T-cell (primary cell): Measurements from ENCODE around the gene SOCS6. TPM values are rescaled to one million over a fixed set of nuclear protein-coding genes. Genes with fewer than 3 reads are reported as not detected.
"Not testable (repeated sequence)": the region's sequence is repeated elsewhere in the genome, so short reads cannot be mapped to it uniquely, and the experiment has no call there.

ENCODE experiments used
- ATAC-seq, 4 experiments: fragments of 200-7000 bp in 3 of 4; fragments of 150-1000 bp in 1 of 4; cut with Tn5 transposase; replicated peaks in 1 of 4; 1 replicate in 3 of 4; 2 replicates in 1 of 4; pipeline ENCODE4 v1.10.0; 2021; ENCODE audit warnings: moderate library complexity in 3 of 4, mild to moderate bottlenecking in 2 of 4, moderate number of reproducible peaks in 1 of 4
- CTCF ChIA-PET, 2 donors: fragments of 300-600 bp; sonication (Branson Sonifier 250); formaldehyde crosslinking; loops; one replicate each; lab custom pipeline; 2022; ENCODE audit warnings: antibody characterized with exemption in 2 of 2; lab: Charles Lee
- POLR2A ChIA-PET, 2 donors: fragments of 300-600 bp; sonication (Branson Sonifier 250); formaldehyde crosslinking; loops; one replicate each; lab custom pipeline; 2022; ENCODE audit warnings: antibody characterized with exemption in 2 of 2; lab: Charles Lee
- DNase-seq, 35 experiments: peaks; one replicate each; pipeline versions ENCODE4 v3.0.0 to v3.0.0-alpha.2; 2013 to 2023
- H3K27ac ChIP-seq: one replicate; pipeline ENCODE4 v1.5.1; 2013; ENCODE audit warnings: low read length
- H3K27me3 ChIP-seq, 2 experiments: replicated peaks in 1 of 2; 1 replicate in 1 of 2; 2 replicates in 1 of 2; pipeline versions ENCODE4 v1.6.1 to v1.7.0; 2013; ENCODE audit warnings: low read length in 1 of 2, mixed read lengths in 1 of 2; ENCODE audit not compliant: control insufficient read depth in 2 of 2, insufficient read depth in 2 of 2; ENCODE audit errors: extremely low read depth in 1 of 2
- H3K36me3 ChIP-seq, 2 donors: 1 replicate in 1 of 2; 2 replicates in 1 of 2; pipeline versions ENCODE4 v1.6.1 to v1.7.0; 2013; ENCODE audit warnings: low read length in 1 of 2; ENCODE audit not compliant: control insufficient read depth in 2 of 2, insufficient read depth in 1 of 2; ENCODE audit errors: extremely low read depth in 1 of 2
- H3K4me1 ChIP-seq, 2 experiments: 1 replicate in 1 of 2; 2 replicates in 1 of 2; pipeline versions ENCODE4 v1.6.1 to v1.7.0; 2013; ENCODE audit warnings: low read length in 2 of 2, mixed read lengths in 1 of 2; ENCODE audit not compliant: insufficient read depth in 2 of 2, control insufficient read depth in 1 of 2; ENCODE audit errors: extremely low read depth in 1 of 2
- H3K4me3 ChIP-seq, 2 donors: 1 replicate in 1 of 2; 2 replicates in 1 of 2; pipeline versions ENCODE4 v1.5.1 to v1.7.0; 2013; ENCODE audit warnings: mild to moderate bottlenecking in 2 of 2, low read length in 1 of 2, moderate library complexity in 1 of 2; ENCODE audit not compliant: control insufficient read depth in 1 of 2; ENCODE audit errors: extremely low read depth in 1 of 2
- H3K9me3 ChIP-seq: 2 replicates; pipeline ENCODE4 v1.7.0; 2013
- H3K27ac Mint-ChIP-seq, 2 donors: one replicate each; pipeline ENCODE4 v1.8.0; 2020 to 2021; ENCODE audit warnings: mild to moderate bottlenecking in 2 of 2, mixed read lengths in 2 of 2
- H3K27me3 Mint-ChIP-seq, 2 donors: one replicate each; pipeline ENCODE4 v1.8.0; 2021 to 2022; ENCODE audit warnings: mixed read lengths in 2 of 2
- H3K36me3 Mint-ChIP-seq: one replicate; pipeline ENCODE4 v1.8.0; 2021; ENCODE audit warnings: mixed read lengths
- H3K4me1 Mint-ChIP-seq, 3 donors: one replicate each; pipeline ENCODE4 v1.8.0; 2020 to 2022; ENCODE audit warnings: mixed read lengths in 3 of 3, mild to moderate bottlenecking in 1 of 3
- H3K4me3 Mint-ChIP-seq, 3 donors: one replicate each; pipeline ENCODE4 v1.8.0; 2020 to 2022; ENCODE audit warnings: mild to moderate bottlenecking in 3 of 3, mixed read lengths in 3 of 3, moderate library complexity in 3 of 3
- H3K9me3 Mint-ChIP-seq, 3 donors: one replicate each; pipeline ENCODE4 v1.8.0; 2020 to 2022; ENCODE audit warnings: mixed read lengths in 3 of 3
- WGBS: methylation state at CpG from one replicate; pipeline ENCODE4 v1.1.5; 2013; ENCODE audit warnings: missing lambda C conversion rate; ENCODE audit not compliant: insufficient coverage; 5-methylcytosine and 5-hydroxymethylcytosine counted together
- total RNA-seq, 35 experiments: library from RNA in 6 of 35; stranded (reverse) in 6 of 35; fragments of 120-200 nt in 1 of 35; gene quantifications; one replicate each; pipeline versions ENCODE4 v1.2.1 to v1.2.4 and lab custom pipeline; 2013 to 2026

Gene SOCS6
- total RNA-seq (1 to 10 TPM in 3 of 5 donors, under 1 TPM in 2; 0.30 to 2.1 (median 1.3) TPM), total RNA-seq (lab: John Stamatoyannopoulos, UW) (0.15 to 3.5 (median 2.0) reads per million in 29 experiments)
- 1.6 TPM for total RNA-seq (2013)

GRCh38 chr18:70288851-70289328, at the start of gene SOCS6:
Gene SOCS6 (plus strand): TSS chr18:70289045. CDS start chr18:70324669, 35,624 bp downstream.
- H3K4me1 ChIP-seq, result peaks cover 0 to 3% of the 10 kb centered on the region in 2 experiments
- peak within 1 kb of the TSS; percentile 31 to 59 for H3K4me3 ChIP-seq
- Mint-ChIP-seq H3K36me3 (no peaks in the 10 kb centered on the region), H3K27ac (no peak within 1 kb of the TSS), H3K4me1 (peaks cover 14 to 16% (median 16%) of the 10 kb centered on the region in 3 donors), H3K27me3 (peaks cover 22 to 57% of the 10 kb centered on the region in 2 donors), H3K9me3 (peaks cover 0 to 3% (median 2%) of the 10 kb centered on the region in 3 donors), H3K4me3 (peak within 1 kb of the TSS; percentile 73 to 83 (median 81))
- peak in 22 of 35 experiments; percentile 2 to 36 (median 14) for DNase-seq
- peak; percentile 26 to 79 (median 72) for ATAC-seq
- no peak within 1 kb of the TSS for H3K27ac ChIP-seq
- no peaks in the 10 kb centered on the region for H3K9me3 ChIP-seq
- POLR2A ChIA-PET, result no interaction called here
- H3K27me3 ChIP-seq, result peaks cover 0 to 13% of the 10 kb centered on the region in 2 experiments
- under 1% methylated on average over 76 of the region's 77 CpGs for WGBS
- CTCF ChIA-PET, result no interaction called here
- H3K36me3 ChIP-seq, result no peaks in the 10 kb centered on the region

- H3K36me3 Mint-ChIP-seq, result no peaks in the 10 kb centered on the region
- ATAC-seq (no peak), DNase-seq (no peak)
- H3K4me1 Mint-ChIP-seq, result no peaks in the 10 kb centered on the region
- H3K27me3 ChIP-seq, result no peaks in the 10 kb centered on the region
- H3K4me3 Mint-ChIP-seq, result no peak overlapping the region
- no peaks in the 10 kb centered on the region for H3K9me3 Mint-ChIP-seq
- WGBS, result 89% methylated on average over 5 of the region's 13 CpGs
- H3K27me3 Mint-ChIP-seq, result peaks cover 4 to 20% of the 10 kb centered on the region in 2 donors
- ChIA-PET CTCF (no interaction called here), POLR2A (no interaction called here)
- H3K4me1 ChIP-seq, result no peaks in the 10 kb centered on the region
- no peak overlapping the region for H3K4me3 ChIP-seq
- no peaks in the 10 kb centered on the region for H3K9me3 ChIP-seq
- no peak overlapping the region for H3K27ac ChIP-seq
- H3K27ac Mint-ChIP-seq, result no peak overlapping the region
- no peaks in the 10 kb centered on the region for H3K36me3 ChIP-seq
These were observed 45.5 kb upstream of the SOCS6 start for GRCh38 chr18:70243131-70243929.

- Histone ChIP-seq H3K9me3 (no peaks in the 10 kb centered on the region), H3K36me3 (no peaks in the 10 kb centered on the region), H3K27me3 (no peaks in the 10 kb centered on the region), H3K4me3 (no peak overlapping the region), H3K27ac (no peak overlapping the region), H3K4me1 (no peaks in the 10 kb centered on the region)
- H3K27me3 Mint-ChIP-seq, result no peaks in the 10 kb centered on the region
- POLR2A ChIA-PET, result no interaction called here
- no peaks in the 10 kb centered on the region for H3K4me1 Mint-ChIP-seq
- H3K36me3 Mint-ChIP-seq, result no peaks in the 10 kb centered on the region
- no peaks in the 10 kb centered on the region for H3K9me3 Mint-ChIP-seq
- H3K27ac Mint-ChIP-seq, result no peak overlapping the region
- no peak overlapping the region for H3K4me3 Mint-ChIP-seq
- ATAC-seq, result no peak
- no peak for DNase-seq
- CTCF ChIA-PET, result interaction anchor here in 1 of 2 donors (0.6 to 0.7 kb wide), 2 partner anchors 466 to 1197 kb away, joined by 3 to 8 read pairs; no protein-coding TSS in a partner anchor
- 8% methylated on average over 2 of the region's 4 CpGs for WGBS
These were observed 42.8 kb upstream of the SOCS6 start for GRCh38 chr18:70246061-70246466.

GRCh38 chr18:70249118-70249517, 39.7 kb upstream of the SOCS6 start:
- ChIA-PET POLR2A (no interaction called here), CTCF (no interaction called here)
- Histone ChIP-seq H3K4me1 (no peaks in the 10 kb centered on the region), H3K36me3 (no peaks in the 10 kb centered on the region), H3K27ac (no peak overlapping the region), H3K9me3 (no peaks in the 10 kb centered on the region), H3K4me3 (no peak overlapping the region), H3K27me3 (no peaks in the 10 kb centered on the region)
- Mint-ChIP-seq H3K27me3 (no peaks in the 10 kb centered on the region), H3K9me3 (no peaks in the 10 kb centered on the region), H3K4me3 (no peak overlapping the region), H3K36me3 (no peaks in the 10 kb centered on the region), H3K4me1 (no peaks in the 10 kb centered on the region), H3K27ac (no peak overlapping the region)
- ATAC-seq (no peak), DNase-seq (no peak)
- WGBS, result 73% methylated on average over 3 of the region's 5 CpGs

GRCh38 chr18:70249861-70250260, 39.0 kb upstream of the SOCS6 start:
- H3K27me3 ChIP-seq, H3K36me3 Mint-ChIP-seq, H3K9me3 Mint-ChIP-seq, H3K36me3 ChIP-seq, POLR2A ChIA-PET, H3K27ac ChIP-seq, ATAC-seq, CTCF ChIA-PET, H3K4me3 Mint-ChIP-seq, DNase-seq, H3K27ac Mint-ChIP-seq, H3K4me1 Mint-ChIP-seq, H3K27me3 Mint-ChIP-seq, H3K4me3 ChIP-seq, H3K4me1 ChIP-seq, H3K9me3 ChIP-seq: not testable (repeated sequence)
- WGBS, result 98% methylated on average over 10 of the region's 18 CpGs

- Histone ChIP-seq H3K27ac (no peak overlapping the region), H3K9me3 (no peaks in the 10 kb centered on the region), H3K27me3 (no peaks in the 10 kb centered on the region), H3K4me3 (no peak overlapping the region), H3K36me3 (no peaks in the 10 kb centered on the region), H3K4me1 (no peaks in the 10 kb centered on the region)
- ATAC-seq (no peak), DNase-seq (no peak)
- Mint-ChIP-seq H3K27me3 (no peaks in the 10 kb centered on the region), H3K36me3 (no peaks in the 10 kb centered on the region), H3K4me1 (no peaks in the 10 kb centered on the region), H3K9me3 (no peaks in the 10 kb centered on the region), H3K27ac (no peak overlapping the region), H3K4me3 (no peak overlapping the region)
- POLR2A ChIA-PET, result no interaction called here
- WGBS, result 97% methylated on average over 9 of the region's 12 CpGs
- CTCF ChIA-PET, result no interaction called here
These were observed 38.1 kb upstream of the SOCS6 start for GRCh38 chr18:70250781-70251180.
